NOMO-1 treated with dmso at 0.1 percent for 144 hours (cell line): Measurements from ENCODE around the gene POLR3C.
"Not testable (repeated sequence)": the region's sequence is repeated elsewhere in the genome, so short reads cannot be mapped to it uniquely, and the experiment has no call there.

ENCODE experiments used
- DNase-seq: peaks from one replicate; lab custom pipeline; 2025; ENCODE audit not compliant: unreplicated experiment; lab: John Stamatoyannopoulos, UW

POLR3C gene

GRCh38 chr1:145823565-145824498 lies at the start of gene POLR3C, which contains the start of gene RNF115:
TSS of gene POLR3C (plus strand) at chr1:145824200. CDS start at chr1:145825777, 1,577 bp downstream.
TSS of gene RNF115 (minus strand) at chr1:145824095. CDS start at chr1:145823873, 222 bp downstream.
- peak; percentile 95 for DNase-seq

DNA sequence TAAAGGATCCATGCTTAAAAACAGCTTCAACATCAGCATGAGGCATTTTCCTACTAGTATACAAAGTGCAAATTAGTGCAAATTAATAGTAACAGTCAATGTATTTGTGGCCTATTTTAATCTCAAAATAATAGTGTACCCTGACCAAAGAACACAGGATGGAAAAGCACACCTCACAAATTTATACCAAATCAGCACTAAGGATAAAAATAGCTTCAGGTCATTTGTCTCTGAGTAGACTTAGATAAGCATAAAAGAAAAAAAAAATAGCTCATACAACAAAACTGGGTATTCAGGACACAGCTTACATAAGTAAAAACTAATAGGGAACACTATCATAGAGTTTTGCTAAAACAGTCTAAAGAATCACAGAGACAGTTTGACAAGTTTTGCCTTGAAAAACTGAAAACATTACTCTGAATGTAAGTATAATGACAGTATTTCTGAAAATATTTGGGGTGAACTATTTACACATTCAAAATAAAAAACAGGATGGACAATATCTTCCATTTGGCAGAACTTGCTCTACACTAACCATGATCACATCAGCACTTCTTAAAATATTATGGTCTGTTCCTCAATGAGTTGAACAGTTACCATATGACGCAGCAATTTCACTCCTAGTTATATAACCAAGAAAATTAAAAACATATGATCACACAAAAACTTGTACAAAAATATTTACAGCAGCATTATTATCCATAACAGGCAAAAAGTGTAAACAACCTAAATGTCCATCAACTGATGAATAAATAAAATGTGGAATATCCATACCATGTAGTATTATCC lies 46.4 kb upstream of the POLR3C start:
- no peak for DNase-seq

DNA sequence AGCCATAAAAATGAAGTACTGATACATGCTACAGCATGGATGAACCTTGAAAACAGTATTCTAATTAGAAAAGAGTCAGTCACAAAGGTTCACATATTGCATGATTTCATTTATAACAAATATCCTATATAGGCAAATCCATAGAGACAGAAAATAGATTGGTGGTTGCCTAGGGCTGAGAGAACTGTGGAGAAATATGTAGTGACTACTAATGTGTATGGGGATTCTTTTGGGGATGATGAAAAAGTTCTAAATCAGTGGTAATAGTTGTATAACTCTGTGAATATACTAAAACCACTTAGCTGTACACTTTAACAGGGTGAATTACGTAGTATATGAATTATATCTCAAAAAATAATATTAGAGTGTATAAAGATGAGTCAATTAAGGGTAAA lies 45.9 kb upstream of the POLR3C start:
- no peak for DNase-seq

GRCh38 chr1:145782272-145783099 lies 41.5 kb upstream of the POLR3C start:
- no peak for DNase-seq

GRCh38 chr1:145784409-145784808 lies 39.6 kb upstream of the POLR3C start:
- no peak for DNase-seq

GRCh38 chr1:145785547-145785946 lies 38.5 kb upstream of the POLR3C start:
- no peak for DNase-seq

DNA sequence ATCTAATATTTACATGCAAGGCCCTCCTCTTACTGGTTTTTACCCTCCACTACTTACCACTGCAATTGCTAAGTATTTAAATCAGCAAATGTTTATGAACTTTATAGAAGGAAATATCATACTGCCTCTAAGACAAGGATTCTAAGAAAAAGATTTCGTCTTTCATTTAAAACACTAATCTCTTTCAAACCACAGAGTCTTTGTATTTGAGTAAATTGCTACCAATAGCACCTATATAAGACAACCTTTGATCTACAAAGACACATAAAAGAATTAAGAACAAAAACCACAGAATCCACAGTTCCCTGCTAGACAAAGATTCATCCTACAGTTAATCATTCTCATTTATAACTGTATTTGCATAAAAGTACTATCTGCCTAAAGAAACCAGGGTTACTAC lies 37.7 kb upstream of the POLR3C start:
- DNase-seq: no peak

- no peak for DNase-seq
Measured at GRCh38 chr1:145788580-145788979, 35.4 kb upstream of the POLR3C start.

DNA sequence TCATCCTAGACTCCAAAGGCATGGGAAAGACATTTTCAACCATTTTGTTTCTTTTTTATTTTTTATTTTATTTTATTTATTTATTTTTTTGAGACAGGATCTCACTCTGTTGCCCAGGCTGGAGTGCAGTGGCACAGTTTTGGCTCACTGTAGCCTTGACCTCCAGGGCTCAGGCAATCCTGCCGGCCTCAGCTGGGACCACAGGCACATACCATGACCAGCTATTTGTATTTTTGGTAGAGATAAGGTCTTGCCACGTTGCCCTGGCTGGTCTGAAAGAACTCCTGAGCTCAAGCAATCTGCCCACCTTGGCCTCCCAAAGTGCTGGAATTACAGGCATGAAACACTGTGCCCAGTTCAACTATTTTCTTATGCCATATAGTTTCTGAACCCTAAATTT lies 32.1 kb upstream of the POLR3C start:
- DNase-seq: not testable (repeated sequence)

- no peak for DNase-seq
Measured at GRCh38 chr1:145792484-145792883, 31.5 kb upstream of the POLR3C start.

DNA sequence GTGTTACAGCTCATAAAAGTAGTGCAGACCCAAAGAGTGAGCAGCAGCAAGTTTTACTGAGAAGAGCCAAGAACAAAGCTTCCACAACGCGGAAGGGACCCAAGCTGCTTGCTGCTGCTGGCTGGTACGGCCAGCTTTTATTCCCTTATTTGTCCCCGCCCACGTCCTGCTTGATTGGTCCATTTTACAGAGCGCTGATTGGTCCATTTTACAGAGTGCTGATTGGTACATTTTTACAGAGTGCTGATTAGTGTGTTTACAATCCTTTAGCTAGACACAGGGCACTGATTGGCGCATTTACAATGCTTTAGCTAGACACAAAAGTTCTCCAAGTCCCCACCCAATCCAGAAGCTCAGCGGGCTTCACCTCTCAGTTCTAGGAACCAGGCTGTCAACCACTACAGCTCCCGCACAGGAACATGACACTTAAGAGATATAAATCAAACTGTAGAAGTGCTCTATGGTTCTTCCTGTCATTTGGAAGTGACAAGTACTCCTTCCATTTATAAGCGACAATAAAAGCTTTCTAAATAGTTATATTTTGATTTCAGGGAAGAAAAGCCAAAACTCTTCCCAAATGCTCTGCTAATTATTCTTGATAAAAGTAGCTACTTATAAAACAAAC lies 28.6 kb upstream of the POLR3C start:
- DNase-seq: no peak

DNA sequence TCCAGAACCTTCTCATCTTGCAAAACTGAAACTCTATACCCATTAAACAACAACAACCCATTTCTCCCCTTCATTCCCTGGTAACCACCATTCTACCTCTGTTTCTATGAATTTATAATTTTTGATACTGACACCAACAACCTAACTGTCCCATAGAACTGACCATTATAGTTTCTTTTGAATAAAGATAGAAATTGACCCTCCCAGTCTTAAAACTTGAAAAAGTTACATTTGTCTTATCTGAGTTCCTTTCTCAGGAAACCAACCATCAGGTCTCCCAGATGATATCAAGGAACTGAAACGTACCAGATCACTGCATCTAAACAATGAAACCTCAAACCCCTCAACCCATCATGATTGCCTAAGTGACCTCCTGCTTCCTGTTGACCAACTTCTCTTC lies 27.2 kb upstream of the POLR3C start:
- DNase-seq: no peak

GRCh38 chr1:145799806-145800205 lies 24.2 kb upstream of the POLR3C start:
- DNase-seq: no peak

- DNase-seq: no peak
Measured at GRCh38 chr1:145804235-145805045, 19.6 kb upstream of the POLR3C start.

GRCh38 chr1:145805057-145805456 lies 18.9 kb upstream of the POLR3C start:
- no peak for DNase-seq

- no peak for DNase-seq
Measured at GRCh38 chr1:145806408-145806807, 17.6 kb upstream of the POLR3C start.

- no peak for DNase-seq
Measured at GRCh38 chr1:145806844-145807243, 17.2 kb upstream of the POLR3C start.

- not testable (repeated sequence) for DNase-seq
Measured at GRCh38 chr1:145812977-145813810, 10.8 kb upstream of the POLR3C start.

- DNase-seq: not testable (repeated sequence)
Measured at GRCh38 chr1:145818095-145818494, 5.9 kb upstream of the POLR3C start.
